C4-2B (cell line): ENCODE measurements around the gene MDK.

Source experiments
- CTCF ChIP-seq: fragments of 450-650 bp; conservative IDR thresholded peaks from 2 replicates; pipeline ENCODE4 v1.5.1; 2017; ENCODE audit warnings: mild to moderate bottlenecking
- ZFX ChIP-seq: fragments of 450-650 bp; IDR thresholded peaks from 2 replicates; pipeline ENCODE4 v1.6.1; 2017

DNA sequence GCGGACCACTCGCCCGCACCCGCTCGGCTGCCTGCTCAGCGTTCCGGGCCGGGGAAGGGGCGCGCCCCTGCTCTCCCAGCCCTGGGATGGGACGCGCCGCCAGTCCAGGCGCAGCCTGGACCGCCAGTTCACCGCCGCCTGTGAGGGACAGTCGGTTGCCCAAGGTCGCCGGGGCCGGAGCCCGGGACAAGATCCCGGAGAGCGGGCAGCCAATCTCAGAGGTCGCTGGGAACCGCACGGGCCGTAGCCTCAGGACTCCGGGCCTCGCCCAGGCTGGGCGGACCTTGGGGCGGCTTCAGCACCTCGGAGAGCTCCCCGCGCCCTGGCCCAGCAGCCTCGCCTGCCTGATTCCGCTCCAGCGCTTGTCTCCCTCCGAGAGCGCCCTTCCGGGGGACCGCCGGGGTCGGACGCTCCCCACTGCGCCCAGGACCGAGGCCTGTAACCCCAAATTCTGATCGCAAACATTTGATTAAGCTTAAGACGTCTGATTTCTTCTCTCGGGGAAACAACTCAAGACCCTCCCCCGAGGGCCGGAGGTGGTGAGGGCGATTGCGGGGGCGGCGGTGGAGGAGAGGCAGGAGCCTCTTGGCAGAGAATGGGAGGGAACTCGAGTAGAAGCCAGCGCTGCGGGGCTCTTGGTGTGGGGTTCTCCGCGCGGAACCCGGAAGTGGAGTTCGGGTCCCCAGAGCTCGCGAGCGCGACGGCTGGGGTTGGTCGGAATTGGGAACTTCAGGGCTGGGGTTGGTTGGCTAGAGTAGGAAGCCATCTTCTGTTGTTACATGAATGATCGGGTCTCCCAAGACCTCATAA lies 11.2 kb downstream of the MDK start:
- TF ChIP-seq CTCF (no peak), ZFX (no peak)
